Fibroblast of the aortic adventitia (primary cell): ENCODE measurements around the gene PAXIP1. TPM values are rescaled to one million over a fixed set of nuclear protein-coding genes. Genes with fewer than 3 reads are reported as not detected.

Source experiments
- DNase-seq: peaks from one replicate; pipeline ENCODE4 v3.0.0-alpha.2; 2010; ENCODE audit warnings: low read depth
- H3K4me3 ChIP-seq: 2 replicates; pipeline ENCODE4 v1.5.1; 2011; ENCODE audit warnings: low read depth, mild to moderate bottlenecking, control low read depth, low read length, moderate library complexity
- CTCF ChIP-seq: IDR thresholded peaks from 2 replicates; pipeline ENCODE4 v1.5.1; 2011; ENCODE audit warnings: mild to moderate bottlenecking, low read length, control low read depth, inconsistent platforms; ENCODE audit not compliant: insufficient read depth
- total RNA-seq: library from RNA; depleted of rRNA; stranded (reverse); fragments of >200 nt; gene quantifications from 2 replicates; pipeline ENCODE4 v1.2.3, GENCODE V29; 2012; ENCODE audit warnings: low replicate concordance

Gene PAXIP1
- total RNA-seq, 1 donor = 12.2 TPM

GRCh38 chr7:154985230-154985629, 17.7 kb downstream of the PAXIP1 start:
- H3K4me3 ChIP-seq = no peak overlapping the region
- no peak for TF ChIP-seq CTCF
- no peak for DNase-seq

GRCh38 chr7:154984601-154985188, 18.2 kb downstream of the PAXIP1 start:
- H3K4me3 ChIP-seq = no peak overlapping the region
- TF ChIP-seq CTCF = no peak
- DNase-seq = peak; percentile 8

- DNase-seq = no peak
- H3K4me3 ChIP-seq = no peak overlapping the region
- TF ChIP-seq CTCF = no peak
Measured at GRCh38 chr7:154978017-154978416, 24.9 kb downstream of the PAXIP1 start.

GRCh38 chr7:154977250-154977649, 25.7 kb downstream of the PAXIP1 start:
- no peak for TF ChIP-seq CTCF
- H3K4me3 ChIP-seq = no peak overlapping the region
- no peak for DNase-seq

GRCh38 chr7:154976844-154977243, 26.1 kb downstream of the PAXIP1 start:
- no peak for DNase-seq
- no peak for TF ChIP-seq CTCF
- no peak overlapping the region for H3K4me3 ChIP-seq

GRCh38 chr7:154975984-154976383, 26.9 kb downstream of the PAXIP1 start:
- H3K4me3 ChIP-seq = no peak overlapping the region
- no peak for TF ChIP-seq CTCF

GRCh38 chr7:154973381-154973780, 29.5 kb downstream of the PAXIP1 start:
- no peak for DNase-seq
- no peak for TF ChIP-seq CTCF
- H3K4me3 ChIP-seq = no peak overlapping the region

More at GRCh38 chr7:154975984-154976383, 26.9 kb downstream of the PAXIP1 start:
- DNase-seq = no peak
